GM19025 (cell line): Measurements from ENCODE around the gene DAB2IP.
"Not testable (repeated sequence)": the region's sequence is repeated elsewhere in the genome, so short reads cannot be mapped to it uniquely, and the experiment has no call there.

Source experiments
- ATAC-seq: cut with Tn5 transposase; IDR thresholded peaks from one replicate; pipeline ENCODE4 v1.9.1; 2021; ENCODE audit warnings: mild to moderate bottlenecking, low read depth, moderate library complexity; ENCODE audit not compliant: unreplicated experiment

Gene DAB2IP

GRCh38 chr9:121623430-121623829, 28.0 kb upstream of the DAB2IP start:
- ATAC-seq: not testable (repeated sequence)

- no peak for ATAC-seq
Observed at GRCh38 chr9:121625590-121625989, 25.8 kb upstream of the DAB2IP start.

GRCh38 chr9:121626012-121626411, 25.4 kb upstream of the DAB2IP start:
- ATAC-seq: no peak

- no peak for ATAC-seq
Observed at GRCh38 chr9:121627427-121627826, 24.0 kb upstream of the DAB2IP start.

- no peak for ATAC-seq
Observed at GRCh38 chr9:121628401-121628800, 23.0 kb upstream of the DAB2IP start.

GRCh38 chr9:121631115-121631514, 20.3 kb upstream of the DAB2IP start:
- ATAC-seq: no peak

- no peak for ATAC-seq
Observed at GRCh38 chr9:121631978-121632418, 19.4 kb upstream of the DAB2IP start.

- ATAC-seq: no peak
Observed at GRCh38 chr9:121633119-121633714, 18.2 kb upstream of the DAB2IP start.

GRCh38 chr9:121633736-121634135, 17.7 kb upstream of the DAB2IP start:
- ATAC-seq: no peak

- ATAC-seq: no peak
Observed at GRCh38 chr9:121634329-121635261, 16.8 kb upstream of the DAB2IP start.

- ATAC-seq: no peak
Observed at GRCh38 chr9:121635300-121635876, 16.0 kb upstream of the DAB2IP start.

- ATAC-seq: no peak
Observed at GRCh38 chr9:121636341-121636865, 15.0 kb upstream of the DAB2IP start.

- no peak for ATAC-seq
Observed at GRCh38 chr9:121636978-121637712, 14.3 kb upstream of the DAB2IP start.

GRCh38 chr9:121637713-121638220, 13.7 kb upstream of the DAB2IP start:
- ATAC-seq: no peak

- ATAC-seq: no peak
Observed at GRCh38 chr9:121638399-121638798, 13.0 kb upstream of the DAB2IP start.

GRCh38 chr9:121638901-121639592, 12.4 kb upstream of the DAB2IP start:
- ATAC-seq: no peak

- ATAC-seq: no peak
Observed at GRCh38 chr9:121639619-121640018, 11.8 kb upstream of the DAB2IP start.

- no peak for ATAC-seq
Observed at GRCh38 chr9:121640076-121640475, 11.4 kb upstream of the DAB2IP start.

- ATAC-seq: no peak
Observed at GRCh38 chr9:121640491-121641223, 10.8 kb upstream of the DAB2IP start.
